ENCODE measurements around the gene BTBD9. TPM values are rescaled to one million over a fixed set of nuclear protein-coding genes. Genes with fewer than 3 reads are reported as not detected.
A peak's percentile ranks its signal among the peaks of the same experiment; 100 is the strongest.

Gene BTBD9
- total and polyA plus RNA-seq, 2 of the 13 experiments (the other 11 are each of a cell fraction or from before 2014, with no cell fraction given) = 1.2 to 3.0 TPM

DNA sequence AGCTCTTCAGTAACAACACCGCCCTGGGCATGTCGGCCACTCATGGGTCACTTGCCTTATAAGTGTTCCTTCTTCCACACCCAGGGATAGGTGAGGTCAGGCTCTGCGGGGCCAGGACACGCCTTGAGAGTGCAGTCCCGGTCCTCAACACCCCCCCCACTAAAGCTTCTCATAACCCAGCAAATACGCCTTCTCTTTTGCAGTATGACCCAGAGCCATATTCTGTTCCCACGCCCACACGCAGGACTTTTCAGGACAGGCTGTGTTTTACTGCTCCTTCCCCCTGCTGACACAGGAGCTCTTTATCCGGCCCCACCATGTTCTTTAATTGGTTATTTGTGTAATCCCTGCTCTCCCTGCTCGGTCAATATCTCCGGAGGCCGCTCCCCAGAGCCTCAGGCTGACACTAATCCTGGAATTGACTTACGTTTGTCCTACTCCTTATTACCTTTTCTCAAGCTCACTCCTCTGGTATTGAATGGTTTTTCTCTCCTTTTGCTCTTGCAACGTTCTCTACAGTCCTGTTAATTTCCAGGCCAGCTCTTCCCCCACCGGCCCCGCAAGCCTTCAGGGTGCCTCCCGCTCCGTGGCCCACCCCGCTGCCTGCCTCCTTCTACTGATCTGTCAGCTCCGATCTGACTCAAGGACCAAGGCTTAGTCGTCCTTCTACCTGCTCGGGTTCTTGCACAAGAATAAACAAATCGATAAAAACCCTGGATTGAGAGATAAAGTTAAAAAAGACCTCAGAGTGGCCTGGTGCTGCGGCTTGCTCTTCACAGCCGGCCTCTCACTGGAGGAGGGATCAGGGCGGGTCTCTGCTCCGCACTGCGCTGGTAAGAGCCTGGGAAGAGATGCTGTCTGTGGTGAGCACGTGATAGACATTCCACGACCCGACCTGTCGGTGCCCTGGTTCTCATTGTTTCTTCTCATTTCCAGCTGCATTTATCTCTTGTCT is 462.7 kb downstream of the BTBD9 start (continued):
- TF ChIP-seq, protein P1, sequence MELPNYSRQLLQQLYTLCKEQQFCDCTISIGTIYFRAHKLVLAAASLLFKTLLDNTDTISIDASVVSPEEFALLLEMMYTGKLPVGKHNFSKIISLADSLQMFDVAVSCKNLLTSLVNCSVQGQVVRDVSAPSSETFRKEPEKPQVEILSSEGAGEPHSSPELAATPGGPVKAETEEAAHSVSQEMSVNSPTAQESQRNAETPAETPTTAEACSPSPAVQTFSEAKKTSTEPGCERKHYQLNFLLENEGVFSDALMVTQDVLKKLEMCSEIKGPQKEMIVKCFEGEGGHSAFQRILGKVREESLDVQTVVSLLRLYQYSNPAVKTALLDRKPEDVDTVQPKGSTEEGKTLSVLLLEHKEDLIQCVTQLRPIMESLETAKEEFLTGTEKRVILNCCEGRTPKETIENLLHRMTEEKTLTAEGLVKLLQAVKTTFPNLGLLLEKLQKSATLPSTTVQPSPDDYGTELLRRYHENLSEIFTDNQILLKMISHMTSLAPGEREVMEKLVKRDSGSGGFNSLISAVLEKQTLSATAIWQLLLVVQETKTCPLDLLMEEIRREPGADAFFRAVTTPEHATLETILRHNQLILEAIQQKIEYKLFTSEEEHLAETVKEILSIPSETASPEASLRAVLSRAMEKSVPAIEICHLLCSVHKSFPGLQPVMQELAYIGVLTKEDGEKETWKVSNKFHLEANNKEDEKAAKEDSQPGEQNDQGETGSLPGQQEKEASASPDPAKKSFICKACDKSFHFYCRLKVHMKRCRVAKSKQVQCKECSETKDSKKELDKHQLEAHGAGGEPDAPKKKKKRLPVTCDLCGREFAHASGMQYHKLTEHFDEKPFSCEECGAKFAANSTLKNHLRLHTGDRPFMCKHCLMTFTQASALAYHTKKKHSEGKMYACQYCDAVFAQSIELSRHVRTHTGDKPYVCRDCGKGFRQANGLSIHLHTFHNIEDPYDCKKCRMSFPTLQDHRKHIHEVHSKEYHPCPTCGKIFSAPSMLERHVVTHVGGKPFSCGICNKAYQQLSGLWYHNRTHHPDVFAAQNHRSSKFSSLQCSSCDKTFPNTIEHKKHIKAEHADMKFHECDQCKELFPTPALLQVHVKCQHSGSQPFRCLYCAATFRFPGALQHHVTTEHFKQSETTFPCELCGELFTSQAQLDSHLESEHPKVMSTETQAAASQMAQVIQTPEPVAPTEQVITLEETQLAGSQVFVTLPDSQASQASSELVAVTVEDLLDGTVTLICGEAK (IDR thresholded peaks at IDR 0.05) = no peak
- TF ChIP-seq, protein P1 (CRISPR knock-in tag; IDR thresholded peaks at IDR 0.05) = no peak
- peak; percentile 13; the same call in 1 of the 2 replicates for TF ChIP-seq ZNF501 (CRISPR knock-in tag; IDR thresholded peaks at IDR 0.05)
- TF ChIP-seq MYC (CRISPR knock-in tag; IDR thresholded peaks at IDR 0.05; ENCODE audit: borderline replicate concordance) = peak; percentile 20; the same call in 1 of the 2 replicates
- no peak for TF ChIP-seq ZFP36 (IDR thresholded peaks at IDR 0.05; ENCODE audit: borderline replicate concordance, low read depth, low read length, partially characterized antibody)
- 0 out of 2 replicates have a peak, but pooled peaks have one; percentile 55 for TF ChIP-seq ZNF430 (CRISPR knock-in tag; IDR thresholded peaks at IDR 0.05)
- TF ChIP-seq, protein P2, sequence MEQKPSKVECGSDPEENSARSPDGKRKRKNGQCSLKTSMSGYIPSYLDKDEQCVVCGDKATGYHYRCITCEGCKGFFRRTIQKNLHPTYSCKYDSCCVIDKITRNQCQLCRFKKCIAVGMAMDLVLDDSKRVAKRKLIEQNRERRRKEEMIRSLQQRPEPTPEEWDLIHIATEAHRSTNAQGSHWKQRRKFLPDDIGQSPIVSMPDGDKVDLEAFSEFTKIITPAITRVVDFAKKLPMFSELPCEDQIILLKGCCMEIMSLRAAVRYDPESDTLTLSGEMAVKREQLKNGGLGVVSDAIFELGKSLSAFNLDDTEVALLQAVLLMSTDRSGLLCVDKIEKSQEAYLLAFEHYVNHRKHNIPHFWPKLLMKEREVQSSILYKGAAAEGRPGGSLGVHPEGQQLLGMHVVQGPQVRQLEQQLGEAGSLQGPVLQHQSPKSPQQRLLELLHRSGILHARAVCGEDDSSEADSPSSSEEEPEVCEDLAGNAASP (CRISPR knock-in tag; IDR thresholded peaks at IDR 0.05; ENCODE audit: borderline replicate concordance) = no peak
- TF ChIP-seq MTF2 (CRISPR knock-in tag; IDR thresholded peaks at IDR 0.05; ENCODE audit: borderline replicate concordance) = 0 out of 2 replicates have a peak, but pooled peaks have one; percentile 45
- 0 out of 2 replicates have a peak, but pooled peaks have one; percentile 43 for TF ChIP-seq KDM2A (CRISPR knock-in tag; IDR thresholded peaks at IDR 0.05; ENCODE audit: borderline replicate concordance, low read depth)
- TF ChIP-seq HNF4A (CRISPR knock-in tag; IDR thresholded peaks at IDR 0.05) = no peak
- TF ChIP-seq, protein P3, sequence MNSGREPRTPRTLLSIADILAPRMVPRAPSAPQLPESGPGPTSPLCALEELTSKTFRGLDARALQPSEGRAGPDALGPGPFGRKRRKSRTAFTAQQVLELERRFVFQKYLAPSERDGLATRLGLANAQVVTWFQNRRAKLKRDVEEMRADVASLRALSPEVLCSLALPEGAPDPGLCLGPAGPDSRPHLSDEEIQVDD (CRISPR knock-in tag; IDR thresholded peaks at IDR 0.05; ENCODE audit: borderline replicate concordance) = no peak
- TF ChIP-seq, protein P4, sequence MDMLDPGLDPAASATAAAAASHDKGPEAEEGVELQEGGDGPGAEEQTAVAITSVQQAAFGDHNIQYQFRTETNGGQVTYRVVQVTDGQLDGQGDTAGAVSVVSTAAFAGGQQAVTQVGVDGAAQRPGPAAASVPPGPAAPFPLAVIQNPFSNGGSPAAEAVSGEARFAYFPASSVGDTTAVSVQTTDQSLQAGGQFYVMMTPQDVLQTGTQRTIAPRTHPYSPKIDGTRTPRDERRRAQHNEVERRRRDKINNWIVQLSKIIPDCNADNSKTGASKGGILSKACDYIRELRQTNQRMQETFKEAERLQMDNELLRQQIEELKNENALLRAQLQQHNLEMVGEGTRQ (IDR thresholded peaks at IDR 0.05; ENCODE audit: low read depth, low read length) = peak; percentile 63; the same call in 1 of the 2 replicates
- TF ChIP-seq, protein P4 (CRISPR knock-in tag; IDR thresholded peaks at IDR 0.05; ENCODE audit: borderline replicate concordance) = peak; percentile 57; the same call in 1 of the 2 replicates
